Stimulated activated CD4-positive, alpha-beta T cell treated with anti-CD3 and anti-CD28 coated beads, Interleukin-1b, Interleukin-23, amount 100 ng/mL, for 24 hours (primary cell): Measurements from ENCODE around the gene HEMK1.

Source experiments
- DNase-seq, 4 experiments: peaks; one replicate each; pipeline ENCODE4 v3.0.0-alpha.2; 2020; ENCODE audit warnings: low read depth in 4 of 4, low spot score in 1 of 4

HEMK1 gene

GRCh38 chr3:50612970-50613846 is 43.9 kb downstream of the HEMK1 start:
- DNase-seq: no peak

- no peak for DNase-seq
Observed at GRCh38 chr3:50615190-50615589, 45.9 kb downstream of the HEMK1 start.

DNA sequence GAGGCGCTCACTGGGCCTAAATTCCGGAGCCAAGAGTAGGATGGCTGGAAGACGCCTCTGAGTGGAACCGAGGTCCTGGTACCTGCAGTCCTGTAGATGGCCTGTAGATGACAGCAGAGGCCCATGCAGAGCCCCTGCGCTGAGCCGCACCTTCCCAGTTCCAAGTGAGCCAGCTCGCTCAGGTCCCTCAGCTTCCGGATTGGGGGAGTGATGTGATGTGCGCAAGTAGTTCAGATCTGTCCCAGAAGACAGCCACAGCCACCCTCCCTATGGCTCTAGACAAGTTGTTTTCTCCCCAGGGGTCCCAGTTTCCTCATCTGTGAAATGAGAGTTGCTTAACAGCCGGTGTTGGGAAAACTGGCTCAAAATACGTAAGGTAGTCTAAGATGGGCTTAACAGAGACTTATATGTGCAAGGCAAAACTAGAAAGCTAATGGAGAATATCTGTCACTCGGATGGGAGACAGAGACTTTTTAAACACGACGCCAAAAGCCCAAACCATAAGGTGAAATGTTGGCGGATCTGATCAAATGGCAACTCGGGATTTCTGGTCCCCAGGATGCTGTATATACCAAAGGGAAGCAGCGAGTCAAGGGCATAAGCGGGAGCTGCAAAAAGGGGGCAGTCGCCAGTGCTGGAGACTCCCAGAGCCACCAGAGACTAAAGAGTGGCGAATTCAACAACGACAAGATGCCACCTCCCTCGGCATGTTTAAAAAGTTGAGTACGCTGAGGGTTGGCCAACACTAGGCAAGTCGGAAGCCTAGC is 46.9 kb downstream of the HEMK1 start:
- DNase-seq: peak in 1 of 4 experiments; percentile 82

GRCh38 chr3:50616770-50617095 is 47.4 kb downstream of the HEMK1 start:
- peak; percentile 88 to 95 (median 90) for DNase-seq

DNA sequence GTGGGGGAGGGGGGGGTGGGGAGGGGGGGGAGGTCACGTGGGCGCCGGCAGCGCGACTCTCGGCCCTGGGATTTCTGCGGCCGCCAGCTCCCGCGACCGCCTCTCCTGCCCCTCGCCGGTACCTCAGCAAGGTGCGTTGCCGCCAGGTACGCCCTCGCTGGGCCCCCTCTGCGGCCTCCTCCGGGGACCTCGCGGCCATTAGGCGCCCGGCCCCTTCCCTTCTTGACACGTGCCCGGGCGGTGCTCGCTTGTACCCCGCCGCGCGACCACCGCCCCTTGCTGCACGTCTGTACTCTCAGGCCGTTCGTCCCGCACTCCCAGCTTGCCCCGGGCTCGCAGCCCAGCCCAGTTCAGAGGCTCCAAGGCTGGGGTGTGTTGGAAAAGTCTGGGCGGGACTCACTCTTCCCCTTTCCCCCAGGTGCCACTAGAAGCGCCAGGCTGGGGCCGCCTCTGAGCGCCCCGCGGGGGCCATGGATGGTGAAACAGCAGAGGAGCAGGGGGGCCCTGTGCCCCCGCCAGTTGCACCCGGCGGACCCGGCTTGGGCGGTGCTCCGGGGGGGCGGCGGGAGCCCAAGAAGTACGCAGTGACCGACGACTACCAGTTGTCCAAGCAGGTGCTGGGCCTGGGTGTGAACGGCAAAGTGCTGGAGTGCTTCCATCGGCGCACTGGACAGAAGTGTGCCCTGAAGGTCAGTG is 47.9 kb downstream of the HEMK1 start, which contains the start of gene MAPKAPK3:
MAPKAPK3 (plus strand) TSS at position 56 of the 696 bp plus-strand sequence; CDS start at position 471, 415 bp downstream.
- no peak for DNase-seq

DNA sequence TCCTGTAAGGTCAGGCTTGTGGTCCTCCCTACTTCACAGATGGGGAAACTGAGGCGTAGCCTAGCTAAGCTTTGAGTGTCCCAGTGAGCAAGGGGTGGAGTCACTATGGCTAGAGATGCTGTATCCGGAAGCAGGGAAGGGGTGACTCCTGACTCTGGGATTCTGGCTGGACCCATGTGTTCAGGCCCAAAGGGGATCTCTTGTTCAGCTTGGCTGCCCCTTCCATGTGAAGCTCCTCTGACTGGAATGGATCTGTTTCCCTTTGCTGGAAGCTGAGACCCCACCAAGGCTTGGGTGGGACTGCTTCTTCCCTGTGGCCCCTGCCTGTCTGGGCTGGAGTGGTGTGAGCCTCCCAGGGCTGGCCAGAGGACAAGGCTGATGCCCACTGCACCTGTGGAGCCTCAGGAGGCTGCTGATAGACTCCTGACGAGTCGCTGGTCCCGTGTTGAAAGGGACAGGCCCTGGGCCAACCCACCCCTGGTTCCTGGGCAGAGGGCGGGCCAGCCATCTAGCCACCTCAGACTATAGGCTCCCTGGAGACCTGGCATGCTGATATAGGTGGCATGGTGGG is 48.7 kb downstream of the HEMK1 start:
- no peak for DNase-seq

GRCh38 chr3:50620420-50620819 is 51.1 kb downstream of the HEMK1 start:
- no peak for DNase-seq

DNA sequence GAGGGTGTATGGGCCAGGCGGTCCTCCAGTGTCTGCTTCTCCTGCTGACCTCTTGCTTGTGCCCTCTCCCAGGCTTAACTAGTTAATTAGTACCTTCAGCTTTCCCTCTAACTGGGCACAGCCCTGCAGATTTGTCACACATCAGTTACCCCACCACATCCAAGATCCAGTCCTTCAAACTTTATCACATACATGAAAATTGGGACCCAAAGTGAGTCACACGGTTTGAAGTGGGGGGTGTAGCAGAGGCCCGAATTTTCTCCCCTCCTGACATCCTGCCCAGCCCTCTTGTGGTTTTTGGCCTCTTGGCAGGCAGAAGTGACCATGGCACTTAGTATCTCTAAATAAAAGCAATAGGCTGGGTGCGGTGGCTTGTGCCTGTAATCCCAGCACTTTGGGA is 51.5 kb downstream of the HEMK1 start:
- DNase-seq: no peak

DNA sequence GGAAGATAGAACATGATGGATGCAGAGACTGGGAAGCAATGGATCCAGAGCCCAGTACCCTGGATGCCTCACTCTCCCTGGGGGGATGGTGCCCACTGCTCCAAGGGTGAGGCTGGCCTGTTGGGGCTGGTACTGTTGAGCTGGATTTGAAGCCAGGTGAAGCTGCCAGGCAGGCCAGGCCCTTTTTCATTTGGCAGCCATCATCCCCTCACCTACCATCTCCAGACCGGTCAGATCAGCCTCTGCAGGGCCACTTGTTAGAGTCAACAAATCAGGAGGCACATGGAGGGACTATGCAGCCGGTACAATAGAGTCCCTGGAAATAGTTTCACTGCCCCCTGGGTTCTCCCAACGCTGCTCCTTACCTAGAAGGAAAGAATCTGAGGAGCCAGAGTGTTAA is 53.6 kb downstream of the HEMK1 start:
- no peak for DNase-seq

- DNase-seq: peak in 1 of 4 experiments; percentile 66
Observed at GRCh38 chr3:50623840-50624474, 54.6 kb downstream of the HEMK1 start.

DNA sequence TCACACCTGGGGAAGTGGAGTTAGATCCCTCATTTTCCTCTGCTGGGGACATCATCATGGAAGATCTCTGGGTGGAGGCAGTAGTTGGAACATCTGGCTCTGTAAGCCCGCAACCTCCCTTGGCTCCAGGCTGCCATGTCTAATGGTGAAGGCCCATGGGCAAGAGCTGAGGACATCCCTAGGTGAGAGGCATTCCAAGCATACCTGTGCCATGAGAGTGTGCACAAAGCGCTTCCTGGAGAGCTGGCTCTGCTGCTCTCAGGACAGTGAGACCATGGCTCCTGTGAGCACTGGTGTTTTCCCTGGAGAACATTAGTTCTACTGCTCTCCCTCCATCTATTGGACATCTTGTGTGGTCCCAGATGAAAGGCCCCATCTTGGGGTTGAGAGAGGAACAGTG is 55.3 kb downstream of the HEMK1 start:
- DNase-seq: no peak

DNA sequence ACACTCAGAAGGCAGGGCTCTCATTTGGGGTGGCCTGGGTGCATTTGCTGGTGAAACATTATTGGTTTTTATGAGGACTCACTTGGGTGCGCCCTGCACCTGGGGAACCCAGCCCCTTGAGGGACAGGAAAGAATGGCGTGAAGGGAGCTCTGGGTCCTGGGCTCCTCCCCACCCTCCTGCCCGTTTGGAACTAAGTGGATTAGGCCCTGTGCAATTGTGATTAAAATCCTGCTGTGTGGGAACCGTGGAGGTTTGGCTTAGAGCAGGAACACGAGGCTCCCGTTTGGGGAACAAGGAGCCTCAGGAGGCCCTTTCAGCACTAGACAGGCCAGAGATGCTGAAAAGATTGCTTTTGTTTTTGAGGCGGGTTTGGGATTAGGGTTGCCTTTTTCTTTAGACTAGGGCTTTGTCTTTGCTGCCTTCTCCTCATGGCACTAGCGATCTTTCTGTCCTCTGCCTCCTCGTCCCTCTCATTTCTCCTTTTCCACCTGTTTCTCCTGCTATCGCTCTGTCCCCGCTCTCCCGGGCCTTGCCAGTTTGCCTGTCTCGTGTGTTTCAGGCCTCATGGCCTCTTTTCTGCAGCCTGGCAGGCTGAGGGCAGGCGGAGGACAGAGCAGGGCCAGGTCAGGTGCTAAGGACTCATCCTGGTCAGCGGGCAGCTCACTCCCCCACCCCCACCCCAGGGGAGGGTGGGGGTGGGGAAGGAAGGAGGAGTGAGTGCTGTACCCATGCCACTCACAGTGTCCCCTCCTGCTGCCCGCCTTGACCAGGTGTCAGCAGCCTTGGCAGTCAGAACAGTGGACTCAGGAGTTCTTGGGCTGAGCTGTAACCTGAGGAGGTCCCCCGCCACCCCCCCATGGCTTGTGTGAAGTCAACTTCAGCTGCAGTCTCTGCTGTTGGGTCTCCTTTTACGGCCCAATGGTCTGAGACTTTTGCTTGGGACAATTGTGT is 56.2 kb downstream of the HEMK1 start:
- DNase-seq: no peak

GRCh38 chr3:50626401-50626800 is 57.1 kb downstream of the HEMK1 start:
- DNase-seq: no peak

- no peak for DNase-seq
Observed at GRCh38 chr3:50627407-50628051, 58.2 kb downstream of the HEMK1 start.

DNA sequence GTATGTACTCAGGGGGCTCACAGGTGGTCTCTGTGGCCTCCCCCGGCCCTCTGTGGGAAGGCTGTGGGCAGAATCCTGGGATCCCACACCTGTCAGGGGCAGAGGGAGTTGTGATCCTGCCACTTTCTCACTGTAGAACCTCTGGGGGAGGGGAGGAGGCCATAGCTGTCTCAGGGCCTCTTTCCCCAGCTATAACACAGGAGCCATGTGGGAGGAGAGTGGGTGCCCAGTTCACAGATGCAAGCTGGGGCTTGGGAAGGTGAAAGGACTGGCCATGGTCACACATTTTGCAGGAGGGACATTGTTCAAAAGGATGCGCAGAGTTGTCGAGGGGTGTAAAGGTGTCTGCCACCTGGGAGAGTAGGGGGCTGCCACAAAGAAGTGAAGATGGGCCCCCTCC is 59.3 kb downstream of the HEMK1 start:
- no peak for DNase-seq

DNA sequence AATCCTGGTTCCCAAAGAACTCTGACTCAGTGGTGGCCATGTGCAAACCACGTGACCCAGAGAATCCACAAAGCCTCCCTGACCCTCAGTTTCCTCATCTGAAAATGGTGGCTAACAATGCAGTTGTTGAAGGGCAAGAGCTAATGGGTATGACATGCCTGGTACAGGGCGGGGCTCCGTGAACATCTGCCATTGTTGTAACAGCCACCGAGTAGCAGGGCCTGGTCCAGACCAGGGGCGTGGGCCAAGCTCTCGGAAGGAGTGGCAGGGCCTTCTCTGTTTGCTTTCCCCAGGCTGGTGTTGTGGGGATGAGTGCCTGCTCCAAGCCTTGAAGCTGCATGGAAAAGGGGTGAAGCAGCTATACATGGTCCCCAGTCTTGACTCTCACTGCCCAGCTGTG is 61.1 kb downstream of the HEMK1 start:
- no peak for DNase-seq

- no peak for DNase-seq
Observed at GRCh38 chr3:50630877-50631276, 61.6 kb downstream of the HEMK1 start.

DNA sequence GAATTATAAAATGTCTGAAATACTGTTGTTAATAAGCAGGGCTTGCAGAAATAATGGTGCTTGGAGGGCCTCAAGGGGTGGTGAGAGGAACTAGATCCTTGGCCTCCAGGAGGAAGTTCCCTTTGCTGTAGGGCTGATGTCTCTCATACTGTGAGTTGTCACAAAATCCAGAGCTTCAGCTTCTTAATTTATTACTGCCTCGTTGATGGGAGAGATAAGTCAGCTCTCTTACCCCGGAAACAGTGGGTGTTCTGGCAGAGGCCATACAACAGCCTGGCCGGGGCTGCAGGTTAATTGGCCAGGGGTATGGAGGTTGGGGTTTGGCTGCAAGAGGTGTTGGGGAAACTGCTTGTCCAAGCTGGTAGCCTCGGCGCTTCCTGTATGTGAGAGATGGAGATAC is 63.1 kb downstream of the HEMK1 start:
- DNase-seq: no peak

- DNase-seq: no peak
Observed at GRCh38 chr3:50633230-50633790, 64.0 kb downstream of the HEMK1 start.
